Fibroblast of lung (primary cell): ENCODE results near the gene C10orf90. TPM values are rescaled to one million over a fixed set of nuclear protein-coding genes. Genes with fewer than 3 reads are reported as not detected.

Experiments
- DNase-seq, 2 donors: peaks; one replicate each; pipeline versions ENCODE4 v3.0.0 to v3.0.0-alpha.2; 2010; ENCODE audit warnings: low read depth in 2 of 2
- H2AFZ ChIP-seq: 2 replicates; pipeline ENCODE4 v1.5.1; 2012; ENCODE audit warnings: low read length, control low read depth, inconsistent platforms
- H3K27ac ChIP-seq: 2 replicates; pipeline ENCODE4 v1.5.1; 2011; ENCODE audit warnings: low read length, control low read depth; ENCODE audit not compliant: insufficient read depth
- H3K27me3 ChIP-seq: 2 replicates; pipeline ENCODE4 v1.5.1; 2011; ENCODE audit warnings: mild to moderate bottlenecking, low read length; ENCODE audit not compliant: control insufficient read depth, insufficient read depth
- H3K36me3 ChIP-seq: 2 replicates; pipeline ENCODE4 v1.5.1; 2011; ENCODE audit warnings: low read length; ENCODE audit not compliant: control insufficient read depth, insufficient read depth
- H3K4me1 ChIP-seq: 2 replicates; pipeline ENCODE4 v1.5.1; 2011; ENCODE audit warnings: low read length; ENCODE audit not compliant: control insufficient read depth, insufficient read depth; ENCODE audit errors: extremely low read depth
- H3K4me2 ChIP-seq: 2 replicates; pipeline ENCODE4 v1.5.1; 2011; ENCODE audit warnings: low read length, control low read depth; ENCODE audit not compliant: insufficient read depth; ENCODE audit errors: extremely low read depth
- H3K4me3 ChIP-seq, 4 experiments: fragments of 200-600 bp in 1 of 4; sonication (generic) in 1 of 4; replicated peaks in 1 of 4; 2 replicates each; pipeline ENCODE4 v1.5.1; 2011 to 2016; ENCODE audit warnings: low read length in 4 of 4, low read depth in 3 of 4, mild to moderate bottlenecking in 3 of 4, control low read depth in 2 of 4, inconsistent platforms in 1 of 4, mixed read lengths in 1 of 4; ENCODE audit not compliant: insufficient read depth in 1 of 4; ENCODE audit errors: control extremely low read depth in 1 of 4
- H3K79me2 ChIP-seq: 2 replicates; pipeline ENCODE4 v1.5.1; 2012; ENCODE audit warnings: mild to moderate bottlenecking, low read length, inconsistent platforms; ENCODE audit not compliant: control insufficient read depth, insufficient read depth
- H3K9ac ChIP-seq: 2 replicates; pipeline ENCODE4 v1.5.1; 2011; ENCODE audit warnings: mild to moderate bottlenecking, low read length, control low read depth; ENCODE audit not compliant: insufficient read depth
- H3K9me3 ChIP-seq: 2 replicates; pipeline ENCODE4 v1.5.1; 2012; ENCODE audit warnings: low read depth, low read length; ENCODE audit not compliant: control insufficient read depth, insufficient read depth
- H4K20me1 ChIP-seq: 2 replicates; pipeline ENCODE4 v1.5.1; 2011; ENCODE audit warnings: low read length; ENCODE audit not compliant: control insufficient read depth, insufficient read depth; ENCODE audit errors: extremely low read depth
- EZH2 ChIP-seq: IDR thresholded peaks from 2 replicates; pipeline ENCODE4 v1.5.1; 2012; ENCODE audit warnings: low read length, control low read depth, mild to moderate bottlenecking; ENCODE audit errors: missing control alignments
- polyA plus RNA-seq, 2 donors: library from polyadenylated mRNA; depleted of rRNA in 1 of 2; stranded (reverse) in 1 of 2; unstranded in 1 of 2; fragments of >200 nt; gene quantifications; 2 replicates each; pipeline ENCODE4 v1.2.1, GENCODE V29; 2011 to 2012; ENCODE audit warnings: missing spikeins in 1 of 2
- total RNA-seq: library from RNA; depleted of rRNA; stranded (reverse); fragments of >200 nt; gene quantifications from 2 replicates; pipeline ENCODE4 v1.2.1, GENCODE V29; 2014
- TF ChIP-seq, protein P1 (sequence below), 2 donors: IDR thresholded peaks in 1 of 2; conservative IDR thresholded peaks in 1 of 2; 1 replicate in 1 of 2; 2 replicates in 1 of 2; pipeline ENCODE4 v1.5.1; 2011 to 2012; ENCODE audit warnings: low read length in 2 of 2, control low read depth in 1 of 2, inconsistent platforms in 1 of 2, low read depth in 1 of 2, mild to moderate bottlenecking in 1 of 2

C10orf90 gene
- total and polyA plus RNA-seq, 2 donors (not counting 1 experiment from before 2014, with no cell fraction given), result 0.17 to 0.65 TPM

- Histone ChIP-seq H3K4me3 (no peak overlapping the region), H3K9me3 (no peaks in the 10 kb centered on the region)
- DNase-seq, result no peak
These were observed 195.3 kb downstream of the C10orf90 start for GRCh38 chr10:126475074-126475691.

DNA sequence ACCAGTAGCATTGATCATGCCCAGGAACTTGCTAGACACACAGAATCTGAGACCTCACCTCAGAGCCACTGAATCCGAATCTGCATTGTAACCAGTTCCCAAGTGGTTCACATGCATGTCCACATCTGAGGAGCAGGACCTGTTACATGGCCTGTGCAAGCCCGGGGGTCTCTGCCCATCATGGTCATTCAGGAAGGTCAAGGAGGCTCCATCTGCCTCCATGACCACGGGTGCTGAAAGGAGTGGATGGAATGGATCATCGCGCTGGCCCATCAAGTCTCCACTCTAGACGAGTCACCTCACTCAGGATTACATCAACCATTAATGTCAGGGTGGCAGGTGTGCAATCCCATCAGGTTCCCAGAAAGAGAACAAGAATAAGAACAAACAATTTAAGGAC, 196.5 kb downstream of the C10orf90 start:
- no peaks in the 10 kb centered on the region for H3K36me3 ChIP-seq

More at GRCh38 chr10:126475074-126475691, 195.3 kb downstream of the C10orf90 start:
- Histone ChIP-seq H3K27me3 (no peaks in the 10 kb centered on the region), H4K20me1 (no peaks in the 10 kb centered on the region), H3K27ac (no peak overlapping the region), H3K9ac (no peak overlapping the region), H3K79me2 (no peaks in the 10 kb centered on the region), H3K36me3 (no peaks in the 10 kb centered on the region), H3K4me1 (no peaks in the 10 kb centered on the region), H3K4me2 (no peak overlapping the region), H2AFZ (no peak overlapping the region)
- no peak for TF ChIP-seq EZH2
- TF ChIP-seq, protein P1, sequence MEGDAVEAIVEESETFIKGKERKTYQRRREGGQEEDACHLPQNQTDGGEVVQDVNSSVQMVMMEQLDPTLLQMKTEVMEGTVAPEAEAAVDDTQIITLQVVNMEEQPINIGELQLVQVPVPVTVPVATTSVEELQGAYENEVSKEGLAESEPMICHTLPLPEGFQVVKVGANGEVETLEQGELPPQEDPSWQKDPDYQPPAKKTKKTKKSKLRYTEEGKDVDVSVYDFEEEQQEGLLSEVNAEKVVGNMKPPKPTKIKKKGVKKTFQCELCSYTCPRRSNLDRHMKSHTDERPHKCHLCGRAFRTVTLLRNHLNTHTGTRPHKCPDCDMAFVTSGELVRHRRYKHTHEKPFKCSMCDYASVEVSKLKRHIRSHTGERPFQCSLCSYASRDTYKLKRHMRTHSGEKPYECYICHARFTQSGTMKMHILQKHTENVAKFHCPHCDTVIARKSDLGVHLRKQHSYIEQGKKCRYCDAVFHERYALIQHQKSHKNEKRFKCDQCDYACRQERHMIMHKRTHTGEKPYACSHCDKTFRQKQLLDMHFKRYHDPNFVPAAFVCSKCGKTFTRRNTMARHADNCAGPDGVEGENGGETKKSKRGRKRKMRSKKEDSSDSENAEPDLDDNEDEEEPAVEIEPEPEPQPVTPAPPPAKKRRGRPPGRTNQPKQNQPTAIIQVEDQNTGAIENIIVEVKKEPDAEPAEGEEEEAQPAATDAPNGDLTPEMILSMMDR (conservative IDR thresholded peaks at IDR 0.05 in 1 of 2, IDR thresholded peaks at IDR 0.05 in 1 of 2; ENCODE audit: low read depth in 1 of 2, low read length in 2 of 2), result no peak

GRCh38 chr10:126470991-126471390, 199.5 kb downstream of the C10orf90 start:
- H3K4me1 ChIP-seq, result no peaks in the 10 kb centered on the region
- H3K4me2 ChIP-seq, result no peak overlapping the region
- H3K79me2 ChIP-seq, result no peaks in the 10 kb centered on the region
- no peaks in the 10 kb centered on the region for H4K20me1 ChIP-seq
- TF ChIP-seq EZH2, result no peak
- TF ChIP-seq, protein P1 (conservative IDR thresholded peaks at IDR 0.05 in 1 of 2, IDR thresholded peaks at IDR 0.05 in 1 of 2; ENCODE audit: low read depth in 1 of 2, low read length in 2 of 2), result no peak
- H2AFZ ChIP-seq, result no peak overlapping the region
- no peak overlapping the region for H3K4me3 ChIP-seq
- no peak for DNase-seq
- H3K36me3 ChIP-seq, result no peaks in the 10 kb centered on the region
- H3K9ac ChIP-seq, result no peak overlapping the region
- no peaks in the 10 kb centered on the region for H3K27me3 ChIP-seq
- no peaks in the 10 kb centered on the region for H3K9me3 ChIP-seq
- H3K27ac ChIP-seq, result no peak overlapping the region

More for the DNA sequence above, 196.5 kb downstream of the C10orf90 start:
- H3K79me2 ChIP-seq, result no peaks in the 10 kb centered on the region
- H3K4me3 ChIP-seq, result no peak overlapping the region
- DNase-seq, result no peak
- no peak overlapping the region for H3K4me2 ChIP-seq
- H3K27me3 ChIP-seq, result no peaks in the 10 kb centered on the region
- H3K27ac ChIP-seq, result no peak overlapping the region
- no peak overlapping the region for H3K9ac ChIP-seq
- no peak for TF ChIP-seq EZH2
- TF ChIP-seq, protein P1 (conservative IDR thresholded peaks at IDR 0.05 in 1 of 2, IDR thresholded peaks at IDR 0.05 in 1 of 2; ENCODE audit: low read depth in 1 of 2, low read length in 2 of 2), result no peak
- no peak overlapping the region for H2AFZ ChIP-seq
- no peaks in the 10 kb centered on the region for H3K4me1 ChIP-seq
- no peaks in the 10 kb centered on the region for H4K20me1 ChIP-seq
- H3K9me3 ChIP-seq, result no peaks in the 10 kb centered on the region
